ENCODE measurements around the gene SLC1A2. TPM values are rescaled to one million over a fixed set of nuclear protein-coding genes. Genes with fewer than 3 reads are reported as not detected.

SLC1A2 gene
- total RNA-seq, 2 donors from 2014 or later, result 0.63 to 2.5 TPM

- H3K27me3 ChIP-seq, result no peaks in the 10 kb centered on the region
- no peak for TF ChIP-seq CTCF (IDR thresholded peaks at IDR 0.05)
- H3K27ac ChIP-seq, result peak overlapping the region; percentile 50 to 81
- no peak for DNase-seq (ENCODE audit: low spot score)
- no peaks in the 10 kb centered on the region for H3K9me3 ChIP-seq
- H3K36me3 ChIP-seq, result no peaks in the 10 kb centered on the region
- H3K4me1 ChIP-seq, result peaks cover 0 to 7% of the 10 kb centered on the region in 2 donors
- H3K4me3 ChIP-seq, result no peak overlapping the region
Measured at GRCh38 chr11:35246745-35247144, 172.6 kb downstream of the SLC1A2 start.

GRCh38 chr11:35245786-35246185 is 173.6 kb downstream of the SLC1A2 start:
- no peaks in the 10 kb centered on the region for H3K9me3 ChIP-seq
- no peak for DNase-seq (ENCODE audit: low spot score)
- peaks cover 0 to 7% of the 10 kb centered on the region in 2 donors for H3K4me1 ChIP-seq
- H3K27ac ChIP-seq, result peak overlapping the region in 1 of 2 donors; percentile 81
- no peaks in the 10 kb centered on the region for H3K36me3 ChIP-seq
- H3K4me3 ChIP-seq, result no peak overlapping the region
- no peak for TF ChIP-seq CTCF (IDR thresholded peaks at IDR 0.05)
- H3K27me3 ChIP-seq, result no peaks in the 10 kb centered on the region

- Histone ChIP-seq H3K4me3 (no peak overlapping the region), H3K36me3 (no peaks in the 10 kb centered on the region), H3K27me3 (no peaks in the 10 kb centered on the region), H3K4me1 (peaks cover 0 to 7% of the 10 kb centered on the region in 2 donors), H3K9me3 (no peaks in the 10 kb centered on the region), H3K27ac (no peak overlapping the region)
- TF ChIP-seq CTCF (IDR thresholded peaks at IDR 0.05), result no peak
- DNase-seq (ENCODE audit: low spot score), result no peak
Measured at GRCh38 chr11:35245056-35245455, 174.3 kb downstream of the SLC1A2 start.

GRCh38 chr11:35243774-35244173 is 175.6 kb downstream of the SLC1A2 start:
- no peak for TF ChIP-seq CTCF (IDR thresholded peaks at IDR 0.05)
- H3K27me3 ChIP-seq, result no peaks in the 10 kb centered on the region
- no peak for DNase-seq (ENCODE audit: low spot score)

GRCh38 chr11:35242412-35243242 is 176.7 kb downstream of the SLC1A2 start:
- no peak overlapping the region for H3K27ac ChIP-seq

More at GRCh38 chr11:35243774-35244173, 175.6 kb downstream of the SLC1A2 start:
- Histone ChIP-seq H3K9me3 (no peaks in the 10 kb centered on the region), H3K4me3 (no peak overlapping the region), H3K36me3 (no peaks in the 10 kb centered on the region), H3K27ac (no peak overlapping the region), H3K4me1 (peaks cover 0 to 7% of the 10 kb centered on the region in 2 donors)

More at GRCh38 chr11:35242412-35243242, 176.7 kb downstream of the SLC1A2 start:
- H3K4me3 ChIP-seq, result no peak overlapping the region
- H3K27me3 ChIP-seq, result no peaks in the 10 kb centered on the region
- no peaks in the 10 kb centered on the region for H3K36me3 ChIP-seq
- H3K4me1 ChIP-seq, result peaks cover 0 to 7% of the 10 kb centered on the region in 2 donors
- DNase-seq (ENCODE audit: low spot score), result no peak
- H3K9me3 ChIP-seq, result no peaks in the 10 kb centered on the region
- TF ChIP-seq CTCF (IDR thresholded peaks at IDR 0.05), result no peak
